ENCODE measurements around the gene TEK.

The TEK gene

DNA sequence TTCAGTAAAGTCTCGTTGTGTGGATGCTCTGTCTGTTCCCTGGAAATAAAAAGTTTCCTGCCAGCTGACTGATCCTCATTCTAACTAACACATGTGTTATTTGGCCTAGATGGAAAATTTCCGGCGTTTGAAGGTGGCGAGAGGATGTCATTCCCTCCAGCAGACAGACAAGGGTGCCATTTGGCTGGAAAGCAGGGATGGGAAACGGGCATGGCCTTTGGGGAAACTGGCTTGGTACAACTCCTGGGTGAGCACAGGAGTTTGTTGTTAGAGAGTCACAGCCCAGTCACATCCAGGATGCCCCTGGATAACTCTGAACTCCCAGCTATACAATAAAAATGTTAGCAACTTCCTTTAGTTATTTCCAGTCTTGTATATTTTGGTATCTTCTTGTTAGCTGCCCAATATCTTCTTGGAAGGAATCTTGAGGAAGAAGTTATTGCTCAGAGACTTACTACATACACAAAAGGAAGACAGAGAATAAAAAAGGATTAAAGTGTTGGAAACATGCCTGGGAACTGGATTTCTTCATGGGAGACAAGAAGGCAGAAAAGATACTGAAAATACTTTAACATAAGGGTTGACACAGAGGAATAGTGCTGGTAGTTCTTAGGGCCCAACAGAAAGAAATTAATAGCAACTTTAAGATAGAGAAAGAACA lies 41.9 kb downstream of the TEK start:
- Mint-ChIP-seq H3K4me1 (no peaks in the 10 kb centered on the region), H3K4me3 (no peak overlapping the region), H3K27ac (no peak overlapping the region), H3K27me3 (peaks cover 5% of the 10 kb centered on the region), H3K9me3 (no peaks in the 10 kb centered on the region), H3K36me3 (no peaks in the 10 kb centered on the region)

DNA sequence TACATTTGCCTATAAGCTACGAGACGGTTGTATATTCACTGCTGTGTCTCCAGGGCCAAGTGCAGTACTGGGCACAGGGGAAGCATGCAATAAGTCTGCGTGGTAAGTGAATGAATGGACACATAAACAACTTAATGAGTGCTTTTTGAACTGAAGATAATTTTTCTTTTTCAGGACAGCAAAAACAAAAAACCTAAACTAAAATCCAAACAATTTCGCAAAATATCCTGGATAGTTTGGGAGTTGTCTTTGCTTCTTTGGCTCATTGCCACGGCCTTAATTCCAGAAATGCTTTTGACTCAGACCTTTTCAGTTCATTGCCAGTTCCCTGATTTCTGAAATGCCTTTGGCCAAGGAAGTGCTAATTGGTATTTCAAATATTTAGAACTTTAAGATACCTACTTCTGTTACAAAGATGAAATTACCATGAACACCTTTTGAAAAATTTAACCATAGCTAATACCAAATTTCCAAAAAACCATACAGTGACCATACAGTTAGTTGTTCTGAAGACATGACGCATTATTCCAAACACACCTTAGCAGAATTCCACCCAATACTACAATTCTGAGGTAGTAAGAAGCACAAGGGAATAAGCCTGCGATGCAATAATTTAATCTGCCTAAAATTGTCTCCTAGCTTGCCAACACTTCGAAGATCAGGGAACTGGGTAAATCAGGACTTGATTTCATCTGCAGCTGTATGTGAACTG lies 42.8 kb downstream of the TEK start:
- Mint-ChIP-seq H3K27me3 (peaks cover 5% of the 10 kb centered on the region), H3K4me1 (no peaks in the 10 kb centered on the region), H3K4me3 (no peak overlapping the region), H3K36me3 (no peaks in the 10 kb centered on the region), H3K27ac (no peak overlapping the region), H3K9me3 (no peaks in the 10 kb centered on the region)

DNA sequence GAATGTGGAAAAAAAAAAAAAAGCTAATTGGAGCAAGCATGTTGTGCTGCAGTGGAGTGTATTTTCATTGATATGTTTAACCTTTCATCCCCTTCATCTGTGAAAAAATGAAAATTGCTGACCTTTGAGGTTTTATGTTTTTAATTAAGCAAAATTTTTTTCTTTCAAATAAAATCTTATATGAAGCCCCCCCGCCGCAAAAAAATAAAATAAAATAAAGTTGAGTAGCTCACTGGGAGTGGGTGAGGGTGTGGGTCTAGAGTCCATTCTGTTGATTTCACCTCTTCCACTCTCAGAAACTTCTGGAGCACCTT lies 43.3 kb downstream of the TEK start:
- Mint-ChIP-seq H3K27me3 (peaks cover 3% of the 10 kb centered on the region), H3K9me3 (no peaks in the 10 kb centered on the region), H3K27ac (no peak overlapping the region), H3K4me1 (no peaks in the 10 kb centered on the region), H3K4me3 (no peak overlapping the region), H3K36me3 (no peaks in the 10 kb centered on the region)

DNA sequence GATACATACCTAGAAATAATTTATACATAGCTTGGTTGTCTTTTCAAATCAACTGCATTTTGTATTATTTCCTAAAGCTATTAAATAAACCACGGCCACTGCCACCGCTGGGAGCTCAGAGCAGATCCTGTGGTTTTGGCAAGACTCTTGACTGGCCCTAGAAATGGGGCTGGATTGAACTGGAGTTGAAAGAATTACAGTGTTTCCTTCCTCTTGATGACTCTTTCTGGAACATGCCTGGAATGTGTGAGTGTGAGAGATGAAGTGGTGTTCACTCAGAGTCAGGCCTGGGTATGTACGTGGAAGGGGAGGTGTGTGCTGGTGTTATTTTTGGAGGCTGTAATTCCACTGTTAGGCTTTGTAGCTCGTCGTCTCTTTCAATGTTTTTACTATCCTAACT lies 45.9 kb downstream of the TEK start:
- no peaks in the 10 kb centered on the region for H3K36me3 Mint-ChIP-seq

DNA sequence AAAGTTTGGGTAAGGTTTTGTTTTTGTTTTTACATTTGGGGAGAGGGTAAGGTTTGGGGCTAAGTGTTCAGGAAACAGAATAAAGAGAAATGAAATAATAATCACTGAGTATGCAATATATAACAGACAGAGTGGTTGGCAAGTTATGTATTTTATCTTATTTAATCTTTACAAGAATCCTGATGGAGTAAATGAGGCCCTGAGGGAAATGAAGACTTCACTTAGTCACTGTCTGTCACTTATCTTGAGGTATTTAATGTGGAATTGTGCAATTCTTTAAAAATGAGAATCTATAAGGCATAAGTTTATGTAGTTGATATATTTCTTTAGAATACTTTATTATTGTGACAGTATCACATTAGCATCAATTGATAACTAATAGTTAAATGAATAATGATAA lies 48.1 kb downstream of the TEK start:
- Mint-ChIP-seq H3K27ac (no peak overlapping the region), H3K36me3 (no peaks in the 10 kb centered on the region), H3K4me3 (no peak overlapping the region), H3K9me3 (no peaks in the 10 kb centered on the region), H3K4me1 (no peaks in the 10 kb centered on the region), H3K27me3 (peaks cover 3% of the 10 kb centered on the region)

More for the DNA sequence above, 45.9 kb downstream of the TEK start:
- Mint-ChIP-seq H3K27me3 (peaks cover 3% of the 10 kb centered on the region), H3K4me1 (no peaks in the 10 kb centered on the region), H3K4me3 (no peak overlapping the region), H3K9me3 (no peaks in the 10 kb centered on the region), H3K27ac (no peak overlapping the region)

DNA sequence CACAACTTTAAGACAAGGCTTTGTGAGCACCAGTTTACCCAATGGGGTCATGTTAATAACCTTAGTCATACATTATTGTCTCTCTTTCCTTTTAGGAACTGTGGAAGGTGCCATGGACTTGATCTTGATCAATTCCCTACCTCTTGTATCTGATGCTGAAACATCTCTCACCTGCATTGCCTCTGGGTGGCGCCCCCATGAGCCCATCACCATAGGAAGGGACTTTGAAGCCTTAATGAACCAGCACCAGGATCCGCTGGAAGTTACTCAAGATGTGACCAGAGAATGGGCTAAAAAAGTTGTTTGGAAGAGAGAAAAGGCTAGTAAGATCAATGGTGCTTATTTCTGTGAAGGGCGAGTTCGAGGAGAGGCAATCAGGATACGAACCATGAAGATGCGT lies 48.7 kb downstream of the TEK start:
- Mint-ChIP-seq H3K27me3 (peaks cover 3% of the 10 kb centered on the region), H3K4me1 (no peaks in the 10 kb centered on the region), H3K9me3 (no peaks in the 10 kb centered on the region), H3K27ac (no peak overlapping the region), H3K36me3 (no peaks in the 10 kb centered on the region), H3K4me3 (no peak overlapping the region)

DNA sequence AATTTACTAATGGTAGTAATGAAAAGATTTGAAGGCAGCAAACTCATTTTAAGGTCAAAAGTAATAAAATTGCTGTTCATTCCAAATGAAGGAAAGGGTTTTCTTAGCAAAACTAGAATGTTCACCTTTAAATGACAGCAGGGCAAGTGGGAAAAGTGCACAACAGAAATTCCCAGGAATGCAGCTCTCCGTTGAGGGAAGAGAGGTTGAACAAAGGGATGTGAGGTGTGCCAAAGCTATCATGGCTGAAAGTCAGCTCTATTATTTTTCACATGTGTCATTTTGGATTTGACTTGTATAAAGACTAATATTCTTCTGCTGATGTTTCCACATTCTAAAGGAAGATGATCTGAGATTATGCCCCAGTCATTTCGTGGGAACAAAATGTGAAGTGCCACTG lies 51.6 kb downstream of the TEK start:
- Mint-ChIP-seq H3K27me3 (no peaks in the 10 kb centered on the region), H3K27ac (no peak overlapping the region), H3K9me3 (no peaks in the 10 kb centered on the region), H3K36me3 (no peaks in the 10 kb centered on the region), H3K4me1 (no peaks in the 10 kb centered on the region), H3K4me3 (no peak overlapping the region)

DNA sequence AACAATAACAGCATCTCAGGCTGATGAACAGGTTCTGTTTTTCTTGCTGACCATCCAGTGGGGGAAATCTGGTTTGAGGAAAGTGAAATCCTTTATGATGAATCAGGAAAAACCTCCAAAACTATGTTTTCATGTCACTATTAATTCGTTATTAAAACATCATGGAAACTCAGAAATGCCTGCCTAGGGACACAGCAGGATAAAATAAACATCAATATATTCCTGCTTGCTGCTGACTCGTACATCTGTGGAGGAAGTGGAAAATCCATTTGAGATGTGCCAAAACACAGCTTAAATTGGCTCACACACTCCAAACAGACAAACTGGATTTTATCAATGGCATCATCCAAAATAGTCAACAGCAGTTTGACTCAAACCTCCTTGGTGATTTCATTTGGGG lies 53.0 kb downstream of the TEK start:
- H3K4me3 Mint-ChIP-seq, result no peak overlapping the region
- H3K36me3 Mint-ChIP-seq, result no peaks in the 10 kb centered on the region
- no peaks in the 10 kb centered on the region for H3K27me3 Mint-ChIP-seq
- H3K9me3 Mint-ChIP-seq, result no peaks in the 10 kb centered on the region
- no peak overlapping the region for H3K27ac Mint-ChIP-seq
- H3K4me1 Mint-ChIP-seq, result no peaks in the 10 kb centered on the region

DNA sequence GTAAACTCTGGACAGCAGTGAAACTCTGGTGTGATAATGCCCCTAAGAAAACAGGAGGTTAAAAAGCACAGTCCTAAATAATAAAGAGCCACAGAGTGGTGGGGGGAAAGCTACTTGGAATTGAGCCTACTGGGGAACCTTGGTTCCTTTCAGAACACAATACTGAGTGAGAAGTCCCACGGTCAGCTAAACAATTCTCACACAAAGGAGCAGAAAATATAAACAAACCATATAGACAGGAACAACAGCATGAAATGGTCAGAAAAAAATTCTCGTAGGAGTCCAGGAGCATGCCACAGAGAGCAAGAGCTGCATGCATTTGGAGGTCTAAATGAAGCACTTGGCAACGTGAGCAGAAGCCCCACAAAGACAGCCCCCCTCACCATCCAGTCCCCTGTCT lies 56.0 kb downstream of the TEK start:
- H3K27ac Mint-ChIP-seq, result no peak overlapping the region
- H3K27me3 Mint-ChIP-seq, result no peaks in the 10 kb centered on the region
- no peaks in the 10 kb centered on the region for H3K36me3 Mint-ChIP-seq
- no peaks in the 10 kb centered on the region for H3K9me3 Mint-ChIP-seq
- no peaks in the 10 kb centered on the region for H3K4me1 Mint-ChIP-seq
- no peak overlapping the region for H3K4me3 Mint-ChIP-seq

DNA sequence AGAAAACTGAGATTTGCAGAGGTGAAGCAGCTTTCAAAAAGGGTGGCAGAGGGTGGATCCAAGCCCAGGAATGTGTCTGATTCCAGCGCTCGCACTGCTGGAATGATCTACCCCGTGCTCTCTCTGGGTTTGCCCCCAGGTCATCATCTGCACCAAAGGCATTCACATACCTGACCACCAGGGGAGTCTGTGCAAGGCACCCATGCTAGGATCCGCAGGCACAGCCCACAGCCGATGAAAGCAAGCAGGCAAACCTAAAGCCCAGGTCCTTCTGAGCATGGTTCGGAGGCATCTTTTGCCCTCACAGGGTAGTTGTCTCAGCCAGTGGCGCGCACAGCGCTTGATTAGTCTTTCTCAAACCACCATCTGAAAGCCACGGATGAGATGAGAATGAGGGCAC lies 56.6 kb downstream of the TEK start:
- no peaks in the 10 kb centered on the region for H3K4me1 Mint-ChIP-seq
- H3K27ac Mint-ChIP-seq, result no peak overlapping the region
- no peaks in the 10 kb centered on the region for H3K27me3 Mint-ChIP-seq
- H3K36me3 Mint-ChIP-seq, result no peaks in the 10 kb centered on the region
- no peak overlapping the region for H3K4me3 Mint-ChIP-seq
- no peaks in the 10 kb centered on the region for H3K9me3 Mint-ChIP-seq

DNA sequence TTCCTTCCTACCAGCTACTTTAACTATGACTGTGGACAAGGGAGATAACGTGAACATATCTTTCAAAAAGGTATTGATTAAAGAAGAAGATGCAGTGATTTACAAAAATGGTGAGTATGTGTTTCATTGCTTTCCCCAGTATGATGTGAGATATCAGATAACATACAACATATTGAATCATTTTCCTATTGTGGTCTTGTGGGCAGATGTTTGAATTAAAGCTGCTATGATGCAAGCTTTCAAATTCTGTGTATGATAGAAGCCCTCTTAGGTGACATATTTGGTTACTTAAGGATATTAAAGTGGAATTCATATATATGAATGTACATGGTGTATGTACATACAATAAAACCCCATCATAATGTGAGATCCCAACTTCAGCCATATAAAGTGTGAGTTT lies 59.5 kb downstream of the TEK start:
- no peak overlapping the region for H3K27ac Mint-ChIP-seq
- H3K4me1 Mint-ChIP-seq, result no peaks in the 10 kb centered on the region
- H3K36me3 Mint-ChIP-seq, result no peaks in the 10 kb centered on the region
- H3K4me3 Mint-ChIP-seq, result no peak overlapping the region
- H3K9me3 Mint-ChIP-seq, result no peaks in the 10 kb centered on the region
- no peaks in the 10 kb centered on the region for H3K27me3 Mint-ChIP-seq

DNA sequence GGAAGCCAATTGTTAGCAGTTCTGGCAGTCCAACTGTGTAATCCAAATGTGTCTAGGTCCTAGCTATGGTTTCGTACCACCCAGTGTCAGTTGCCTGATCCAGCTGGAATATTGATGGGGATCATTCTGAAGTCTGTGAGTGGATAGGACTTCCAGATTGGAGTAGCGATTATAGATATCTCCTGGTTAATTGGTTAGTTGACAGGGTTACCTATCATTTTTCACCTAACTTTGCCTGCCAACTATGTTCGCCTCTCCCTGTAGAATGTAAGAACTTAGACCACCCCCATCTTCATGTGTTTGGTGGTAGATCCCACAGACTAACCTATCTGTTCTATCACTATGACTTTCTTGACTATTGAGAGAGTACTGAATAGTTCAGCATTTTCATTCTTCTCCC lies 59.9 kb downstream of the TEK start:
- H3K27ac Mint-ChIP-seq, result no peak overlapping the region
- no peaks in the 10 kb centered on the region for H3K27me3 Mint-ChIP-seq
- H3K4me3 Mint-ChIP-seq, result no peak overlapping the region
- H3K4me1 Mint-ChIP-seq, result no peaks in the 10 kb centered on the region
- H3K36me3 Mint-ChIP-seq, result no peaks in the 10 kb centered on the region
- H3K9me3 Mint-ChIP-seq, result no peaks in the 10 kb centered on the region

DNA sequence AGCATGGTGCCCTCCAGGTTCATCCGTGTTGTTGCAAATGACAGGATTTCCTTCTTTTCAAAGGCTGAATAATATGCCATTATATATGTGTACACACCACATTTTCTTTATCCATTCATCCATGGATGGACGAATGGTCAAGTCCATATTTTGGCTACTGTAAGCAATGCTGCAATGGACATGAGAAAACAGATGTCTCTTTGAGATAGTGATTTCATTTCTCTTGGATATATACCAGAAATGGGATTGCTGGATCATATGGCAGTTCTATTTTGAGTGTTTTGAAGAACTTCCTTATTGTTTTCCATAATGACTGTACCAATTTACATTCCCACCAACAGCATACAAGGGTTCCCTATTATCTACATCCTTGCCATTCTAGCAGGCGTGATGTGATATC lies 67.9 kb downstream of the TEK start:
- peaks cover 6% of the 10 kb centered on the region for H3K9me3 Mint-ChIP-seq
- H3K36me3 Mint-ChIP-seq, result no peaks in the 10 kb centered on the region
- peaks cover 4% of the 10 kb centered on the region for H3K27me3 Mint-ChIP-seq
- no peak overlapping the region for H3K27ac Mint-ChIP-seq
- H3K4me3 Mint-ChIP-seq, result no peak overlapping the region
- no peaks in the 10 kb centered on the region for H3K4me1 Mint-ChIP-seq

DNA sequence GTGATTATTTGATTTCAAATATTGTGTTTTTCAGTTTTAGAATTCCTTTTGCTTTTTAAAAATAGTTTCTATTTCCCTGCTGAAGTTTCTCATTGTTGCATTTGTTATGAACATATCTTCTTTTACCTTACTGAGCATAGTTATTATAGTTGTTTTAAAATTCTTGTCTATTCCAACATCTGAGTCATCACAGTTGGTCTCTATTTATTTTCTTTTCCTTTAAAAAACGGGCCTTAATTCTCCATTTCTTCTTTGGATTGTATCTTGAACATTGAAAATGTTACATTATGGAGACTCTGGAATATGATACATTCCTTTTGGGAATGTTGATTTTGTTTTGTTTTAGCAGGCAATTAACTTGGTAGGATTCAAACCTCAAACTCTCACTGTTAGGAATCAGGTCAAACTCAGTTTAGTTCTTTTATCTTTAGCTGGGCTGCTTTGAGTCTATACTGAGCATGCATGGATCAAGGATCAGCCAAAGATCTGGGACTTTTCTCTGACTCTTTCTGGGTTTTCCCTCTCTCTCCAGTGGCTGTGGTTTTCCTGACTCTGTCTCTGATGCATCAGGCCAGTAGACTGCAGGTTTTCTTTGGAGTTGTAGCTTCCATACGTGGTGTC lies 70.3 kb downstream of the TEK start:
- H3K36me3 Mint-ChIP-seq, result no peaks in the 10 kb centered on the region
- H3K9me3 Mint-ChIP-seq, result peaks cover 6% of the 10 kb centered on the region
- no peak overlapping the region for H3K4me3 Mint-ChIP-seq
- H3K27ac Mint-ChIP-seq, result no peak overlapping the region
- peaks cover 4% of the 10 kb centered on the region for H3K27me3 Mint-ChIP-seq
- no peaks in the 10 kb centered on the region for H3K4me1 Mint-ChIP-seq

DNA sequence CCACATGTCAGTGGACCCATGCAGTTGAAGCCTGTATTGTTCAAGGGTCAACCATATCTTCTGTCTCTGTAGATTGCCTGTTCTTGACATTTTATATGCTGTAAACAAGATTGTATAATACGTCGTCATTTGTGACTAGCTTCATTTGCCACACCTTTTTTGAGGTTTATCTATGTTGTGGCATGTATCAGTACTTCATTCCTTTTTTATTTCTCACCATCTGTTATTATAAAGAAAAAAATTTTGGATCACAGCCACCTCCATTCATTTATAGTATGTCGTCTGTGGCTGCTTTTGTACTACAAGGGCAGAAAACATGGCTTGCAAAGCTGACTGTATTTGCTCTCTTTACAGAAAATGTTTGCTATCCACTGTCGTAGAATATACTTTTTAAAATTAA lies 72.4 kb downstream of the TEK start:
- Mint-ChIP-seq H3K27ac (no peak overlapping the region), H3K36me3 (no peaks in the 10 kb centered on the region), H3K4me1 (no peaks in the 10 kb centered on the region), H3K9me3 (peaks cover 6% of the 10 kb centered on the region), H3K4me3 (no peak overlapping the region), H3K27me3 (peaks cover 3% of the 10 kb centered on the region)

DNA sequence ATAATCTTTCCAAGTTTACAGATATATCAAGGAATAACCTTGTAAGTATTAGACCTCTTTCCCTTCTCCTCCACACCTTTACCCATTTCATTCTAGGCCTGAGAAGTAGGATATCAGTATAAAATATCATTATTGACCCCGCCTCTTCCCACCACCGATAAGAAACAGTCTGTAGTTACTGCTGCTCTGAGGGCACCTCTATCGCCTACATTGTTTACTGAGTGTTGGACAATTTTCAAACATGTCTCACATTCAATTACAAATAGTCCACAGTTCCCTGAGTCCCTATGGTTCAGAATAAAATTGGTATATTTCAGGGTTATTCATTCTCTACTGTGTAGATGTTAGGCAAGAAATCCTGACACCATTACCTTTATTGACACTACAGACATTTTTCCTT lies 73.4 kb downstream of the TEK start:
- H3K4me1 Mint-ChIP-seq, result no peaks in the 10 kb centered on the region
- H3K36me3 Mint-ChIP-seq, result no peaks in the 10 kb centered on the region
- H3K27ac Mint-ChIP-seq, result no peak overlapping the region
- no peak overlapping the region for H3K4me3 Mint-ChIP-seq
- H3K9me3 Mint-ChIP-seq, result peaks cover 6% of the 10 kb centered on the region
- peaks cover 3% of the 10 kb centered on the region for H3K27me3 Mint-ChIP-seq

DNA sequence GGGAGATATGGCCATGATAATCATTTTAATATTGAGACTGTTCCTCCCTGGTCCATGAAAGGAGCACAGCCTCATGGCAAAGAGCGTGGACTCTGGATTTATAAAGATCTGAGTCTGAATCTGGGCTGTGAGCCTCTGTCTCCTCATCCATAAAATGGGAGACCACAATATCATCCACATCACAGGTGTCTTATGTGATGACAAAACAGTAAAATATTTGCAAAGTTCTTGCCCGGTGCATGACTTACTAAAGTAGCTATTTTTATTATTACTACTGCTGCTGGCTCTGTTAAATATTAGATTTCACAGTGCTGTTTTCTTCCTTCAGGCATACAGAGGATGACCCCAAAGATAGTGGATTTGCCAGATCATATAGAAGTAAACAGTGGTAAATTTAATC lies 74.1 kb downstream of the TEK start:
- Mint-ChIP-seq H3K36me3 (no peaks in the 10 kb centered on the region), H3K27me3 (no peaks in the 10 kb centered on the region), H3K4me3 (no peak overlapping the region), H3K9me3 (peaks cover 1% of the 10 kb centered on the region), H3K27ac (no peak overlapping the region), H3K4me1 (no peaks in the 10 kb centered on the region)

All from activated naive CD4-positive, alpha-beta T cell treated with anti-CD3 and anti-CD28 coated beads, Interleukin-2, amount 50 U/mL, for 24 hours (primary cell).